Karpas-422 (cell line): Measurements from ENCODE around the gene NONO. TPM values are rescaled to one million over a fixed set of nuclear protein-coding genes. Genes with fewer than 3 reads are reported as not detected.
"Not testable (repeated sequence)": the region's sequence is repeated elsewhere in the genome, so short reads cannot be mapped to it uniquely, and the experiment has no call there.

Experiments used
- DNase-seq: peaks from one replicate; pipeline ENCODE4 v3.0.0-alpha.2; 2015
- H2AFZ ChIP-seq: fragments of 200-600 bp; sonication (generic); 2 replicates; pipeline ENCODE4 v1.6.1; 2014; ENCODE audit warnings: antibody characterized with exemption, low read length, mixed read lengths
- H3K27ac ChIP-seq: fragments of 200-600 bp; sonication (generic); 2 replicates; pipeline ENCODE4 v1.5.1; 2014; ENCODE audit warnings: mild to moderate bottlenecking, low read length, moderate library complexity
- H3K27me3 ChIP-seq: fragments of 200-600 bp; sonication (generic); 2 replicates; pipeline ENCODE4 v1.6.1; 2014; ENCODE audit warnings: low read length, mixed read lengths
- H3K36me3 ChIP-seq: fragments of 200-600 bp; sonication (generic); 2 replicates; pipeline ENCODE4 v1.6.1; 2014; ENCODE audit warnings: low read length, mixed read lengths; ENCODE audit not compliant: insufficient read depth
- H3K4me1 ChIP-seq: fragments of 200-600 bp; sonication (generic); 2 replicates; pipeline ENCODE4 v1.6.1; 2014; ENCODE audit warnings: mild to moderate bottlenecking, low read length, mixed read lengths
- H3K4me2 ChIP-seq: fragments of 200-600 bp; sonication (generic); 2 replicates; pipeline ENCODE4 v1.6.1; 2014; ENCODE audit warnings: low read length, low read depth, mild to moderate bottlenecking; ENCODE audit not compliant: poor library complexity, severe bottlenecking
- H3K4me3 ChIP-seq: fragments of 200-600 bp; sonication (generic); 2 replicates; pipeline ENCODE4 v1.5.1; 2014; ENCODE audit warnings: mild to moderate bottlenecking, antibody characterized with exemption, low read length, mixed read lengths
- H3K79me2 ChIP-seq: fragments of 200-600 bp; sonication (generic); 2 replicates; pipeline ENCODE4 v1.6.1; 2014; ENCODE audit warnings: mild to moderate bottlenecking, low read length, mixed read lengths
- H3K9ac ChIP-seq: fragments of 200-600 bp; sonication (generic); 2 replicates; pipeline ENCODE4 v1.6.0; 2014; ENCODE audit warnings: low read length
- H3K9me2 ChIP-seq: fragments of 200-600 bp; sonication (generic), shearing (Covaris generic); replicated peaks from 2 replicates; pipeline ENCODE4 v1.6.0; 2014; ENCODE audit warnings: mild to moderate bottlenecking, low read length, moderate library complexity; ENCODE audit not compliant: insufficient read depth
- H3K9me3 ChIP-seq: fragments of 300-700, 200-600 bp; sonication (generic); 2 replicates; pipeline ENCODE4 v1.6.1; 2014; ENCODE audit warnings: low read length, mixed read lengths
- H4K20me1 ChIP-seq: fragments of 200-600 bp; sonication (generic); 2 replicates; pipeline ENCODE4 v1.6.1; 2014; ENCODE audit warnings: mild to moderate bottlenecking, antibody characterized with exemption, low read length, low read depth; ENCODE audit not compliant: insufficient read depth
- total RNA-seq: library from RNA; depleted of rRNA; stranded (reverse); fragments of >200 nt; shearing (Covaris generic); gene quantifications from 2 replicates; pipeline ENCODE4 v1.2.3, GENCODE V29; 2014; ENCODE audit warnings: low replicate concordance

Gene NONO
- total RNA-seq, 1 experiment from 2014 or later: 335 TPM

GRCh38 chrX:71269801-71270395, 13.5 kb upstream of the NONO start:
- H3K79me2 ChIP-seq: no peaks in the 10 kb centered on the region
- no peak overlapping the region for H3K9ac ChIP-seq
- H3K4me2 ChIP-seq: no peak overlapping the region
- no peak overlapping the region for H3K27ac ChIP-seq
- no peaks in the 10 kb centered on the region for H3K27me3 ChIP-seq
- H4K20me1 ChIP-seq: no peaks in the 10 kb centered on the region
- no peak for DNase-seq
- no peak overlapping the region for H2AFZ ChIP-seq
- no peaks in the 10 kb centered on the region for H3K4me1 ChIP-seq
- no peaks in the 10 kb centered on the region for H3K9me2 ChIP-seq
- no peaks in the 10 kb centered on the region for H3K36me3 ChIP-seq
- H3K9me3 ChIP-seq: no peaks in the 10 kb centered on the region
- H3K4me3 ChIP-seq: no peak overlapping the region

DNA sequence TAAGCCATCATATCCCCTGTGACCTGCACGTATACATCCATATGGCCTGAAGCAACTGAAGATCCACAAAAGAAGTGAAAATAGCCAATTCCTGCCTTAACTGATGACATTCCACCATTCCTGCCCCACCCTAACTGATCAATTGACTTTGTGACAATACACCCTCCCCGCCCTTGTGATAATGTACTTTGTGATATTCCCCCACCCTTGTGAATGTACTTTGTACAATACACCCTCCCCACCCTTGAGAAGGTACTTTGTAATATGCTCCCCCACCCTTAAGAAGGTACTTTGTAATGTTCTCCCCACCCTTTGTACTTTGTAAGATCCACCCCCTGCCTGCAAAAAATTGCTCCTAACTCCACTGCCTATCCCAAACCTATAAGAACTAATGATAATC, 11.1 kb upstream of the NONO start:
- not testable (repeated sequence) for DNase-seq, H3K4me1 ChIP-seq, H3K9me3 ChIP-seq, H3K4me3 ChIP-seq, H3K9me2 ChIP-seq, H3K9ac ChIP-seq, H2AFZ ChIP-seq, H4K20me1 ChIP-seq, H3K27me3 ChIP-seq, H3K27ac ChIP-seq, H3K36me3 ChIP-seq, H3K79me2 ChIP-seq, H3K4me2 ChIP-seq

DNA sequence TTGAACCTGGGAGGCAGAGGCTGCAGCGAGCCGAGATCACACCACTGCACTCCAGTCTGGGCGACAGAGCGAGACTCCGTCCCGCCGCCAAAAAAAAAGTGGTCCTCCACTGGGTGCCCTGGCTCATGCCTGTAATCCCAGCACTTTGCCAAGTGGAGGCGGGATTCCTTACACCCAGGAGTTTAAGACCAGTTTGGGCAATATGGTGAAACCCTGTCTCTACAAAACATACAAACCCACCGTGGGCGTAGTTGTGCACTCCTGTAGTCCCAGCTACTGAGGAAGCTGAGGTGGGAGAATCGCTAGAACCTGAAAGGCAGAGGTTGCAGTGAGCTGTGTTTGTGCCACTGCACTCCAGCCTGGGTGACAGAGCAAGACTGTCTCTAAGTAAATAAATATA, 2.1 kb upstream of the NONO start:
- H3K4me2 ChIP-seq, H3K9me2 ChIP-seq, H3K27ac ChIP-seq, H3K9ac ChIP-seq, H4K20me1 ChIP-seq, H3K9me3 ChIP-seq, H2AFZ ChIP-seq, H3K4me3 ChIP-seq, H3K36me3 ChIP-seq, H3K27me3 ChIP-seq, DNase-seq: not testable (repeated sequence)
- H3K79me2 ChIP-seq: peaks cover 27% of the 10 kb centered on the region
- peaks cover 20% of the 10 kb centered on the region for H3K4me1 ChIP-seq

DNA sequence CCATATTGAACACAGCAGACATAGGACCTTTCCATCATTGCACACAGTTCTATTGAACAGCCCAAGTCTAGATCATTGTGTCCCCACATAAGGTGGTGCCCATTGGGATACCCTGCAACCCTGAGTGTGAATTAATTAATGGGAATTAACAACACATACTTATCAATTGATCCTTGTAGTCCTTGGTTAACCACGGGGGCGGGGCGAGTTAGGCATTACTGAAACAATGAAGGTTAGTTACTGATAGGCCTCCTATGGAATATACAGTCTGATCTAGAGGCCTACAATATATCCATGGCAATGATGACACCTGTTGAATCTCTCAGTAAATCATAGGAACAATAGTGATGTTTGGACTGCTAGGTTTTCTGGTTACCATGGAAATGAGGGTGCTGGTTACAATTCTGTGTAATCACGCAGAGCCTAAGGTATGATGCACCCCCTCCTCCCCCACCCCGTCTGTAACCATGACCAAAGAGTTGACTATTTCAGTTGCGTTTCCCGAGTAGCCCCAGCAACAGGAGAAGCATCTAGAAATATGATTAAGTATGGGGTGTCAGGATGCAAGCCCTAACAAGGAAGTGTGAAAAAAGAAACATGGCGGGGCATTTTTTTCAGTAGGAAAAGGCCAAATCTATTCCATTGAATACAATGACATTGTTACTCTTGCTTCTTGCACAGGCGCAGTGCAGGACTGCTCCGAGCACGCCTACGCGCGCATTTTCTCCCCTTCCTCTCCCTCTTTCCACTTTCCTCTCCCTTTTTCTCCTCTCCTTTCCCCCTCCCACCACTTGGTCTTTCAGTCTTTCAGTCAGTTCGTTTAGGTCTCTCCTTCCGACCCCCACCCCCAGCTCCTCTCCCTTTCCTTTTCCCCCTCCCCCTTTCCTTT, 677 bp upstream of the NONO start:
- peaks cover 5% of the 10 kb centered on the region; the same call in 1 of the 2 replicates for H4K20me1 ChIP-seq
- peaks cover 12% of the 10 kb centered on the region; the same call in 1 of the 2 replicates for H3K36me3 ChIP-seq
- H3K4me1 ChIP-seq: peaks cover 23% of the 10 kb centered on the region
- no peaks in the 10 kb centered on the region for H3K9me3 ChIP-seq
- H3K9me2 ChIP-seq: no peaks in the 10 kb centered on the region
- H3K4me3 ChIP-seq: peak overlapping the region; percentile 89
- DNase-seq: no peak
- peak overlapping the region; percentile 40 for H3K27ac ChIP-seq
- no peaks in the 10 kb centered on the region for H3K27me3 ChIP-seq
- H2AFZ ChIP-seq: peak overlapping the region; percentile 61; the same call in 1 of the 2 replicates
- peaks cover 42% of the 10 kb centered on the region for H3K79me2 ChIP-seq
- peak overlapping the region; percentile 67 for H3K4me2 ChIP-seq
- peak overlapping the region; percentile 66 for H3K9ac ChIP-seq

DNA sequence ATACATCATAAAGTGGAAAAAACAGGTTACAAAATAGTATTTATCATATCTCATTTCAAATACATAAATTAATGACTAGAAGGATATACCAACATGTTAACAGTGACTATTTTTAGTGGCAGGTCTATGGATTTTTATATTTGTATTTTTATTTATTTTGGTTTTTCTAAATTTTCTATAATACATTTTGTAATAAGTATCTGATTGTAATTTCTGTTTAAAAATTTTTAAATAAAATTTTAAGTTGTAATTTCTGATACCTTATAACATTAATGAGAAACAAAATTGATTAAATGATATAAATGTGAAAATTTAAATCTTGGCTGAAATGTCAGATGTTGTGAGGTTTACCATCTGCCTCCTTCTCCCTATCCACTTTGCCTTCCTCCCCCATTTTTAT, 2.5 kb downstream of the NONO start:
- no peak overlapping the region for H2AFZ ChIP-seq
- peaks cover 23% of the 10 kb centered on the region for H3K4me1 ChIP-seq
- peak overlapping the region; percentile 89; the same call in 1 of the 2 replicates for H3K4me3 ChIP-seq
- peak overlapping the region; percentile 89 for H3K4me2 ChIP-seq
- H3K27me3 ChIP-seq: no peaks in the 10 kb centered on the region
- no peak overlapping the region for H3K27ac ChIP-seq
- no peaks in the 10 kb centered on the region for H3K9me2 ChIP-seq
- no peak for DNase-seq
- no peaks in the 10 kb centered on the region for H3K9me3 ChIP-seq
- H3K79me2 ChIP-seq: peaks cover 61% of the 10 kb centered on the region
- no peak overlapping the region for H3K9ac ChIP-seq
- H4K20me1 ChIP-seq: peaks cover 5% of the 10 kb centered on the region; the same call in 1 of the 2 replicates
- peaks cover 23% of the 10 kb centered on the region; the same call in 1 of the 2 replicates for H3K36me3 ChIP-seq

GRCh38 chrX:71291381-71291780, 7.9 kb downstream of the NONO start:
- no peak overlapping the region for H3K4me2 ChIP-seq
- no peak overlapping the region for H3K4me3 ChIP-seq
- H3K27ac ChIP-seq: no peak overlapping the region
- H3K9me3 ChIP-seq: no peaks in the 10 kb centered on the region
- peaks cover 44% of the 10 kb centered on the region for H3K36me3 ChIP-seq
- no peak for DNase-seq
- H3K27me3 ChIP-seq: no peaks in the 10 kb centered on the region
- H3K4me1 ChIP-seq: peaks cover 1% of the 10 kb centered on the region; the same call in 1 of the 2 replicates
- H4K20me1 ChIP-seq: 0 out of 2 replicates have a peak, but pooled peaks cover 6% of the 10 kb centered on the region
- no peak overlapping the region for H2AFZ ChIP-seq
- no peak overlapping the region for H3K9ac ChIP-seq
- H3K79me2 ChIP-seq: peaks cover 39% of the 10 kb centered on the region
- no peaks in the 10 kb centered on the region for H3K9me2 ChIP-seq

- Histone ChIP-seq H3K9me3 (no peaks in the 10 kb centered on the region), H3K27me3 (no peaks in the 10 kb centered on the region), H3K36me3 (peaks cover 42% of the 10 kb centered on the region), H3K9me2 (no peaks in the 10 kb centered on the region), H3K9ac (no peak overlapping the region), H3K4me1 (no peaks in the 10 kb centered on the region), H3K79me2 (peaks cover 25% of the 10 kb centered on the region), H3K4me2 (no peak overlapping the region), H3K4me3 (no peak overlapping the region), H2AFZ (no peak overlapping the region), H3K27ac (no peak overlapping the region), H4K20me1 (0 out of 2 replicates have a peak, but pooled peaks cover 6% of the 10 kb centered on the region)
- DNase-seq: no peak
Measured at GRCh38 chrX:71292669-71293365, 9.4 kb downstream of the NONO start.

DNA sequence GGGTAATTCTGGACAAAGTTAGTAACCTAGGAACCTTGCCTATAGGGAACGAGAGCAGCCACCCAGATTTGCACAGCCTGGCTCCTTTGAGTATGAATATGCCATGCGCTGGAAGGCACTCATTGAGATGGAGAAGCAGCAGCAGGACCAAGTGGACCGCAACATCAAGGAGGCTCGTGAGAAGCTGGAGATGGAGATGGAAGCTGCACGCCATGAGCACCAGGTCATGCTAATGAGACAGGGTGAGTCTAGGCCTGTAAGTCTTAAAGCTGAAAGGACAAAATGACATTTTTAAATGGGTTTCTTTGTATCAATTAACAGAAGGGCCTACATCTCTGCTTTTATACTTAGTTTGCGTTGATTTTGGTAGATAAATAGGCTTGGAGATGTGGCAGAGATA, 13.4 kb downstream of the NONO start:
- Histone ChIP-seq H3K79me2 (no peaks in the 10 kb centered on the region), H3K36me3 (peaks cover 31% of the 10 kb centered on the region), H4K20me1 (no peaks in the 10 kb centered on the region), H2AFZ (no peak overlapping the region), H3K27me3 (no peaks in the 10 kb centered on the region), H3K9ac (no peak overlapping the region), H3K4me1 (no peaks in the 10 kb centered on the region), H3K27ac (no peak overlapping the region), H3K9me2 (no peaks in the 10 kb centered on the region), H3K4me2 (no peak overlapping the region), H3K4me3 (no peak overlapping the region), H3K9me3 (no peaks in the 10 kb centered on the region)
- DNase-seq: no peak
